Kidney epithelial cell (primary cell): ENCODE data around the gene NOL4L. TPM values are rescaled to one million over a fixed set of nuclear protein-coding genes. Genes with fewer than 3 reads are reported as not detected.

Experiments used
- DNase-seq: peaks from one replicate; pipeline ENCODE4 v3.0.0-alpha.2; 2010; ENCODE audit warnings: low read depth
- H3K27me3 ChIP-seq: 2 replicates; pipeline ENCODE4 v1.6.0; 2011; ENCODE audit warnings: low read length; ENCODE audit not compliant: control insufficient read depth, insufficient read depth
- H3K36me3 ChIP-seq: 2 replicates; pipeline ENCODE4 v1.5.1; 2011; ENCODE audit warnings: low read length; ENCODE audit not compliant: control insufficient read depth, insufficient read depth
- H3K4me3 ChIP-seq: 2 replicates; pipeline ENCODE4 v1.5.1; 2011; ENCODE audit warnings: low read depth, mild to moderate bottlenecking, control low read depth, low read length
- total RNA-seq: library from RNA; depleted of rRNA; stranded (reverse); fragments of >200 nt; gene quantifications from 2 replicates; pipeline ENCODE4 v1.2.3, GENCODE V29; 2015
- TF ChIP-seq, protein P1 (sequence below): IDR thresholded peaks from 2 replicates; pipeline ENCODE4 v1.5.1; 2011; ENCODE audit warnings: mild to moderate bottlenecking, moderate library complexity, low read length, control low read depth, inconsistent platforms; ENCODE audit not compliant: insufficient read depth, poor library complexity, severe bottlenecking

NOL4L gene
- total RNA-seq, 1 donor from 2014 or later = 31.4 TPM

DNA sequence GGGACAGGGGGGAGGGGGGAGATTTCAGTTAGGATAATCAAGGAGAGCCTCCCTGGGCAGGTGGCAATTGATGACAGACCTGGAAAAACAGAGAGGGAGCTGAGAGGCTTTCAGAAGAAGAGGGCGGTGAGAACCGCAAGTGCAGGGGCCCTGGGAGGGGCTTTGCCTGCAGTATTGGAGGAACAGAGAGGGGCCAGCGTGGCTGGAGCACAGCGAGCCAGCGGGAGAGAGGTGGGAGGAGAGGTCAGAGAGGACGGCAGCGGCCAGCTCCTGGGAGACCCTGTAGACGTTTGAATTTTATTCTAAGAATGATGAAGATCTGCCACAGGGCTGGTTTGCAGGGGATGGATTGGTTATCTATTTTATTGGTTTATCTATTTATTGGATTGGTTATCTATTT is 34.5 kb upstream of the NOL4L start:
- TF ChIP-seq, protein P1, sequence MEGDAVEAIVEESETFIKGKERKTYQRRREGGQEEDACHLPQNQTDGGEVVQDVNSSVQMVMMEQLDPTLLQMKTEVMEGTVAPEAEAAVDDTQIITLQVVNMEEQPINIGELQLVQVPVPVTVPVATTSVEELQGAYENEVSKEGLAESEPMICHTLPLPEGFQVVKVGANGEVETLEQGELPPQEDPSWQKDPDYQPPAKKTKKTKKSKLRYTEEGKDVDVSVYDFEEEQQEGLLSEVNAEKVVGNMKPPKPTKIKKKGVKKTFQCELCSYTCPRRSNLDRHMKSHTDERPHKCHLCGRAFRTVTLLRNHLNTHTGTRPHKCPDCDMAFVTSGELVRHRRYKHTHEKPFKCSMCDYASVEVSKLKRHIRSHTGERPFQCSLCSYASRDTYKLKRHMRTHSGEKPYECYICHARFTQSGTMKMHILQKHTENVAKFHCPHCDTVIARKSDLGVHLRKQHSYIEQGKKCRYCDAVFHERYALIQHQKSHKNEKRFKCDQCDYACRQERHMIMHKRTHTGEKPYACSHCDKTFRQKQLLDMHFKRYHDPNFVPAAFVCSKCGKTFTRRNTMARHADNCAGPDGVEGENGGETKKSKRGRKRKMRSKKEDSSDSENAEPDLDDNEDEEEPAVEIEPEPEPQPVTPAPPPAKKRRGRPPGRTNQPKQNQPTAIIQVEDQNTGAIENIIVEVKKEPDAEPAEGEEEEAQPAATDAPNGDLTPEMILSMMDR = no peak
- H3K4me3 ChIP-seq = no peak overlapping the region
- H3K27me3 ChIP-seq = peaks cover 28% of the 10 kb centered on the region
- no peak for DNase-seq
- no peaks in the 10 kb centered on the region for H3K36me3 ChIP-seq

DNA sequence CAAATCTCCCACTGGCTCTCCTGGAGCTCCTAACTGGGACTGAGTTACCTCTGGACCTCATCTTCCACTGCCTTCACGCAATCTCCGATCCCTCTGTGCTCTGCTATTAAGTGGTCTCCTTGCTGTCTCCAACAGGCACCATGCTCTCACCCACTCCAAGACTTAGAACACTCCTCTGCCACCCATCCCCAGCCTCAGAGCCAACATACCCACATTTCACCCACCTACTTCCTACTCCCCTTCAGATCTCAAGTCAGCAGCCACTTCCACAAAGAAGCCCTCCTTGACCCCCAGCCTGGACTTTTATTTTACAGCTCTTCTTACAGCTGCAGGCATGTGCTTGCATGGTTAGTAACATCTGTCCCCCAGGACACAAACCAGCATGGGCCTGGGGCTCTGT is 29.6 kb upstream of the NOL4L start:
- H3K36me3 ChIP-seq = no peaks in the 10 kb centered on the region
- H3K27me3 ChIP-seq = peaks cover 17% of the 10 kb centered on the region
- no peak overlapping the region for H3K4me3 ChIP-seq
- TF ChIP-seq, protein P1 = no peak
- DNase-seq = no peak

GRCh38 chr20:32614303-32614702 is 29.2 kb upstream of the NOL4L start:
- H3K36me3 ChIP-seq = no peaks in the 10 kb centered on the region
- H3K27me3 ChIP-seq = peaks cover 18% of the 10 kb centered on the region
- no peak for DNase-seq
- H3K4me3 ChIP-seq = no peak overlapping the region
- TF ChIP-seq, protein P1 = no peak

- TF ChIP-seq, protein P1 = no peak
- Histone ChIP-seq H3K27me3 (peaks cover 17% of the 10 kb centered on the region), H3K36me3 (no peaks in the 10 kb centered on the region), H3K4me3 (no peak overlapping the region)
- DNase-seq = no peak
Measured at GRCh38 chr20:32613192-32614053, 28.3 kb upstream of the NOL4L start.

GRCh38 chr20:32612351-32613191 is 27.4 kb upstream of the NOL4L start:
- Histone ChIP-seq H3K4me3 (no peak overlapping the region), H3K36me3 (no peaks in the 10 kb centered on the region), H3K27me3 (peaks cover 17% of the 10 kb centered on the region)
- no peak for DNase-seq
- TF ChIP-seq, protein P1 = no peak
